ENCODE measurements around the gene RIPK4.
A peak's percentile ranks its signal among the peaks of the same experiment; 100 is the strongest.

RIPK4 gene

GRCh38 chr21:41766883-41767605 is at the start of gene RIPK4:
Gene RIPK4, minus strand, starts transcription at chr21:41767052. Its CDS starts 11 bp downstream, at chr21:41767041.
- peak; percentile 69 for DNase-seq

DNA sequence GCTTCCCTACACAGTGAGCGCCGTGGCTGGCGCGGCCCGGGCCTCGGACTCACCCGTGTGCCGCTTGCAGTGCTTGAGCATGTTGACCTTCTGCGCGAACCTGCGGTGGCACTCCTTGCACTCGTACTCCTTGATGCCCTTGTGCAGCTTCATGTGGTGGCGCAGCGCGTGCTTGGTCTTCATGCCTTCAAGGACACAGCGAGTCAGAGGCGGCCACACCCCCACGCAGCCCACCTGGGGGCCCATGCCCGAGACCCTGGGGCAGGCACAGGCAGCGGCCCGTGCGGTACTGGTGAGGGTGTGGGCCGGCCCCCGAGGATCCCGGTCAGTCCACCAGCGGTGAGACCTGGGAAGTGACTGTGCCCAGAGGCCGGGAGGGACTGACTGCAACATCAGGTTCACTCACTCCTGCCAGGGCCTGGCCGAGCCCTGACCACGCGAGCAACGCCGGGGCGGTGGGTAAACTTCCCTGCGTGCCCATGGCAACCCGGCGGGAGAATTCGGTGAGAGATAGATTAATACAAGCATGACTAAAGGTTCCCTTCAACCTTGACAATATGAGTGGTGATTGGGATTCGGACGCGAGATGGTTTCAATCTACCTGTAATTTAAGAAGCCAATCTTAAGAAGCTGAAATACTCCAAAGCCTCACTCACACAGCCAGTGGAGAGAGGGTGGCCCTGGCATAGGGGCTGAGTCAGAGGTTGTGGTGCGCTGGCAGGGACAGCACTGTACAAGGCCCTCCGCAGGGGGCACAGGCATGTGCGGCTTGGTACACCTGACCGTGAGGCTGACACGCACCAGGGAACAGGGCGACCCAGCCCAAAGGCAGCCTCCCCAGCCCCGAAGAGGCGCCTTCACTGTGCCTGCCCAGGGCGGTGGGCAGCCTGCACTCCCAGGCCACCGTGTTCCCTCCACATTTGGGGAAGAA is 49.1 kb upstream of the RIPK4 start:
- no peak for DNase-seq

GRCh38 chr21:41813226-41813625 is 46.4 kb upstream of the RIPK4 start:
- DNase-seq: no peak

- no peak for DNase-seq
These were observed 45.8 kb upstream of the RIPK4 start for GRCh38 chr21:41812679-41813078.

- DNase-seq: no peak
These were observed 43.7 kb upstream of the RIPK4 start for GRCh38 chr21:41810597-41810932.

- no peak for DNase-seq
These were observed 43.2 kb upstream of the RIPK4 start for GRCh38 chr21:41809891-41810596.

DNA sequence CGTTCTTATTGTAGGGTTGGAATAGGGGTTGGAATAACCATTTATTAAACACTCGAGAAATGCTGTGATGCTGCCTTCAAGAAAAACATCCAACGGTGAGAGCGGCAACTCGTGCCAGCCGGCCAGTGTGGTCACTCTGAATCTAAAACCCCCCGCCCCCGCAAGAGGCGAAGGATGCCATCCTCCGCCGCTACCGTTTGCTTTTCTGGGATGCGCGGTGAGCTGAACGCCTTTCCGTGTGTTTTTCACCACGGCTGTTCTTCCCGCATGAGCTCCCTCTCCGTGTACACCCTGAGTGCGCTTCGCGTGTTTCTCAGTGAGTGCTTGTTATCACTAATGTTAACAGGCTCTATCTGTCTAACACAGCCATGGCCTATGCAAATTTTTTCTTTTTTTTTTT is 42.0 kb upstream of the RIPK4 start:
- DNase-seq: no peak

DNA sequence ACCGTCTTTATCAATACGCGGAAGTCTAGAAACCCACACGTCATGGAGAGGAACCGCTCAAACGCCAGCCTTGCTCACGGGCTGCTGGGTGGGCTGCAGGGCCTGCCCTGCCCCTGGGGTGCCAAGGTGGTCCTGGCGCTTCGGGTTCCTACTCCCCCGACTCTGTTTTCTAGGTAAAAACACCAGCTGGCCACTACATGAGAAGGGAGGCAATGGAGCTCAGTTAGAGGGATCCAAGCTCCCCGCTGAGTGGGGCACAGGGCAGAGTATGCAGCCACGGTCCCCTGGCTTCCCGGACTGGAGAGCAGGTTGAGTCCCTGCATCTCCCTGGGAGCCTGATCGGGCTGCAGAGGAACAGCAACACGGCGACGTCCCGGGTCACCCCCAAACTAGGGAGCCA is 41.2 kb upstream of the RIPK4 start:
- DNase-seq: no peak

DNA sequence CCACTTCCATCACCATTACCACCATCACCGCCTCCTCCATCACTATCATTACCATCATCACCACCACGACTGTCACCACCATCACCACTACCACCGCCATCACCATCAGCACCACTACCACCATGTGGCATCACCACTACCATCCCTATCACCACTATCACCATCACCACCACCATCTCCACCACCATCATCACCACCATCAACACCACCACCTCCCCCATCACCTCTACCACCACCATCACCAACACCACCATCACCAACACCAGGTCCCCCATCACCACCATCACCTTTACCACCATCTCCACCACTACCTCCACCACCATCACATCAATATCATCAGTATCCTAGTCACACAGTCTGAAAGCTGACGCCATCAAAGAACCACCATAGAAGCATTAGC is 39.9 kb upstream of the RIPK4 start:
- DNase-seq: no peak

DNA sequence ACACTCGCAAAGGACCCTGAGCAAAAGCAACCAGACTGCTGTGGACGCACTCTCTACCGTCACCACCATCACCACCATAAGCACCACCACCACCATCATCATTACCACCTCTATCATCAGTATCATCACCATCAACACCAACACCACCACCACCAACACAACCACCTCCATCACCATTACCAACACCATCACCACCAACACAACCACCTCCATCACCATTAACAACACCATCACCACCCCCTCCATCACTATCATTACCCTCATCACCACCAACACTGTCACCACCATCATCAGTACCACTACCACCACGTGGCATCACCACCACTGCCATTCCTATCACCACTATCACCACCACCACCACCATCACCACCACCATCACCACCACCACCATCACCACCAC is 38.8 kb upstream of the RIPK4 start:
- no peak for DNase-seq

- DNase-seq: no peak
These were observed 38.2 kb upstream of the RIPK4 start for GRCh38 chr21:41805038-41805437.

GRCh38 chr21:41804381-41804780 is 37.5 kb upstream of the RIPK4 start:
- DNase-seq: no peak

DNA sequence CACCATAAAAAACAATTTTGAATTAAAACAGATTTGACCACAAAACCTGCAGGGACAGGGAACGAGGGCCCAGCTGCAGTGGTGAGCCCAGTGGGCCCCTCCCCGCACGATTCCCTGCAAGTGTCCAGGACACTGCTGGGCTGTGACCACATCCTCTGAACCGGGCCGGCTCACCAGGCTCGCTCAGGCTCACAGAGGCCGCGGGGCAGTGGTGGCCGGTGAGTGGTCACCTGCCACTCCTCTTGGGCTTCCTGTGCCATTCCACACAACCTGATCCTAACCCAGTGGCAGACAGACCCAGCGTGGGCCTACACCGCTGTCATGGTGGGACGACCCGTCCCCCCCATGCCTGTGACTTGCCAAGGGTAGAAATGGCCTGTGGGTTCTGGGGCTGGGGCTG is 36.5 kb upstream of the RIPK4 start:
- DNase-seq: no peak

DNA sequence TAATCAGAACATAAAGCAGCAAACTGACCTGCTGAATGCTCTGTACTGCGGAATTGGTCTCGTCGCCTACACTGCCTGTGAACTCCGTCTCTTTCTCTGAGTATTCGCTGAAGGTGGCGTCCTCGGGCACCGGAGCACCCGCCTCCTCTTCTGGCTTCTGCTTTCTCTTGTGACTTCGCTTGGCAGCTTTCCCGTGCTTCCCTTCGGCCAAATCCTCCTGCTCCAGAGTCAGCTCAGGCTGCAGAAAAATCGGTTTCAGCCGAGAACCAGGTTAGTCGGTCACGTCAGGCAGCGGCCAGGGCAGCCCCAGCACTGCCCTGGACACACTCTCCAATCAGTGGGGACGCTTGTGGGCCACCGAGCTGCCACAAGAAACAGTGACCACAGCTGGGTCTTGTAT is 35.8 kb upstream of the RIPK4 start:
- no peak for DNase-seq

GRCh38 chr21:41802198-41802584 is 35.3 kb upstream of the RIPK4 start:
- DNase-seq: no peak

DNA sequence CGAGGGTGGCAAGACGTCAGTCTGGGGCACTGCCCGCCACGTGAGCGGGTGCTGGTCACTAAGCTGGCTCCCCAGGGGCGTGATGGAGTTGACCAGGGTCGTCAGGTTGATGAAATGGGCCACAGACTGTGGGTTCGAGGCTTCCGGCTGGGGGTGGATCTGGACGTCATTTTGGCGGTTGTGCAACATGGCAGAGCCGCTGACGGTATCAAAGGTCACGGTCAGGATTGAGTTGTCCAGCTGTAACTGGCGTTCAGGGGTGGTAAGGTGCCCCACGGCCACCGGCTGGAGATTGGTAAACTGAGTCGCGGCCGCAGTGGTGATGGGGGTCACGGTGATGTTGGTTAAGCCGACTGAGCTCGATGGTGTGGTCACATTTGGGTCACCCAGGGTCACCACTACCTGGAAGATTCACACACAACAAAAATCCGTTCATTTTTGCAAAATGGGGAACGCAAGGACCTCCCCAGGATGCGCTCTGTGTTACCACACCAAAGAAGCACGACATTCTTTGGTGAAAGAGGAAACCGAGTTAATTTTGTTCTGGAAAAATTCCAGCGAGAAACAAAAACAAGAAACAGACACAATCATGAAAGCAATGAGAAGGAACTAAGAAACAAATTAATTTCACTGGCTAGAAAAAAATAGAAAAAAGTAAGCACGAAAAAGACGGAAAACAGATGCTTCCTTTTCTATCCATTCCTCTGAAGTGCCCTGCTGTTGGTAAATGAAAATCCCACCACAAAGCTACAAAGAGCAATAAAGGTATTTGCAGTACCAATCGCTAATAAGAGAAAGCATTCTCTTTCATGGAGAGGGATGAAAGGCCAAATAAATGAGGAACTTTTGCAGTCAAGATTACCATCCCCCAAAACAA is 34.7 kb upstream of the RIPK4 start:
- DNase-seq: no peak

DNA sequence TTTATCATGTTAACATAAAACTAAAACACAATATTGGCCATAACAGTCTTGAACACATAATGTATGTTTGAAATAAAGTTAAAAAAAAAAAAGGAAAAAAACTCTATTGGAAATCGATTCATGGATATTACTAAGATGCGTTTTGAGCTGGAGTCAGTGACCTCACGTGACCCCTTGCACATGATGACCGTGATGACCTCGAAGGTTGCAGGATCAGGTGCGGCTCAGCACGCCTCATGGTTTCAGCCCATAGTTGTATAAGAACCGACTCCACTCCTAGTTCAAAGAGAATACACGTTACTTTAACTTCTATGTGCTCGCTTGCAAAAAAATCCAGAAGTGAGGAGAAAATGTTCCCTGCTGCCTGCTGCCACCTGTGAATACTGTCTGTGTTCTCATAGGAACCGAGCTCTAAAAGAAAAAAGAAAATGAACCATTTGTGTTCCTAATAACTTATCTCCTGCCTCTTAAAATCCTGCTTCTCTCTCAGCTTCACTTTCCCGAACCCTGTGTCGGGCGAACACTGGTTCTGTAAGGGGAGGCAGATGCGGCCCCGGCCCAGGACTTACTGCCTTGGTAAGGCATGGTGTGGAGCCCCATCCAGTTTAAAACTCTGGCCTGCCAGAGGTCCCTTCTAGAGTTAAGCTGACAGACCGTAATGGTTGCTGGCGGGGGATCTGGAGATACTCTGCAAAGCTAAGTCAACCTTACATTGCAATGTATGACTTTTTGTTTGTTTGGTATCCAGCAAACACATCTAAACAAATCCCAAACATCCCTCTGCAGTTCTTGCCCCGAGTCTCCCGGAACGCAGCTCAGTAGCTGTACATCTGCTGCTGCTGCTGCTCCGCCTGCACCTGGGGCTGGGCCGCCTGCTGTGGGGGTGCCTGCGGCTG is 33.8 kb upstream of the RIPK4 start:
- no peak for DNase-seq

- no peak for DNase-seq
These were observed 32.9 kb upstream of the RIPK4 start for GRCh38 chr21:41799763-41800162.

DNA sequence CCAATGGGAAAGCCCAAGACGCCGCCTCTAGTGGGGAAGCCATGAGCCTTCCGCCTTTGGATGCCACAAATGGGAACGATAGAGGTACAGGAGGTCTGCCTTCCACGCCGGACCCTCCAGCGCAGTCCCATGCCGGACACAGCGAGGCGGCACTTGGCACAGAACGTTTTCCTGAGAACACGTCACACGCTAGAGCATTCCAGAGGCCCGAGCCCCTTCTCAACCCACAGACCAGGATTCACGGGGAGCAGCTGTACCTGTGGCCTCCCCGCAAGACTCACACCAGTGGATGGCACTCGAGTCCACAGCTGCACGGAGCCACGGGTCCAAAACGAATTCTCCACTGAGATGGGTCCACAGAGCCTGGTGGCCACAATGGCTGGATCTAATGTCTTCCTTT is 31.5 kb upstream of the RIPK4 start:
- DNase-seq: no peak

DNA sequence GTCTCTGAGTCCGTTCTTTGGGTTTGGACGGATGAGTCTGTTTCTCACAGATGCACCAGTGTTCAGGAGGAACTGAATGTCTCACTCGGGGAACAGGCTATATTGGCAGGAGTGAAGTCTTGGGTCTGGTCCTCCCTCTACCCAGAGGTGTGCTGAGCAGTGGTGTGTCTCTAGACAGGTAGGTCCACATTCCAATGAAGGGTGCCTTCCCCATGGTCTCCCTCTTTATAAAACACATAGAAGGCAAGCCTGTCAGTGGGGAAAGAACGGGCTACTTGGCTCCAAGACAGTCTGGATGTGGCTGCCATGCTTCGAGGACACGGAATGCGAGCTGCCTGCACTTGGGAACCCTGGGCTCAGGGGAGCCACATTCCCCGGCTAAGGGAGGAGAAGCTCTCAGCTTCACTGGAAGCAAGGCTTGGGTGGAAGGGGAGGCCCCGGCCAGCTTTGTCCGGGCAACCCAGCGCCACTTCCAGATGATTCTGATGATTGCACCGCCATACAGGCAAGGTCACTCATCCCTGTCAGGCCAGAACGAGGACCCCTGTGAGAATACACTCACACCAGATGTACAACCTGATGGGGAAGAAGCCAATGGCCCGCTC is 29.7 kb upstream of the RIPK4 start:
- no peak for DNase-seq

DNA sequence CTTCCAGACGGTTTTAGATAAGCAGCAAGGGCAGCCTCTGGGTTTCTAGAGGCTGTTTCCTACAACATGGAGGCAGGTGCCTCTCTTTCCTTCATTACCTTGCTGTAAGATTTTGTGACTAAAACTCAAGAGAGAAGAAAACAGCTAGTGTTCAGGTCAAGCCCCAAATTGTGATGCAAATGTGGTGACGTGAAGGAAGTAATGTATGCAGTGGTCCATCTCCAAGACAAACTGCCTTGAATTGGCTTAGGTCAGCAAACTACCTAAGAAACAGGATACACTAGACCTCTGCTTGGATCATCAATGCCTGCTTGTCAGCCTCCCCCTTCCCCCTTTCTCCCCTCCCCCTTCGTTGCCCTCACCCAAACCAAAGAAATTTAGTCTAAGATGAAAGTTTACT is 28.9 kb upstream of the RIPK4 start:
- DNase-seq: no peak

Measured in stimulated activated CD4-positive, alpha-beta T cell treated with anti-CD3 and anti-CD28 coated beads, Interleukin-1b, Interleukin-23, amount 100 ng/mL, for 48 hours (primary cell).